Measurements from ENCODE around the gene CALM3. TPM values are rescaled to one million over a fixed set of nuclear protein-coding genes. Genes with fewer than 3 reads are reported as not detected.

The CALM3 gene
- polyA plus RNA-seq, 1 donor (not counting 4 experiments of a cell fraction or from before 2014, with no cell fraction given): 411 TPM

- no peak for DNase-seq (ENCODE audit: low read depth, low spot score)
- peaks cover 0 to 6% of the 10 kb centered on the region in 2 experiments for H3K36me3 ChIP-seq (ENCODE audit: control insufficient read depth in 2 of 2, extremely low read depth in 1 of 2, insufficient read depth in 2 of 2, low read length in 2 of 2)
- dilution Hi-C loops (cut with MboI; ENCODE audit: extremely low pct_ligation_motif_present, low sequenced_read_pairs): no loop called here
- no peak overlapping the region for H3K4me2 ChIP-seq (ENCODE audit: control insufficient read depth, extremely low read depth, insufficient read depth, low read depth, low read length)
- FAIRE-seq: no peak
- peaks cover 2% of the 10 kb centered on the region for H4K20me1 ChIP-seq (ENCODE audit: control insufficient read depth, extremely low read depth, insufficient read depth, low read length)
- H3K27ac ChIP-seq (ENCODE audit: control insufficient read depth, insufficient read depth, low read length): no peak overlapping the region
- H3K4me3 ChIP-seq (ENCODE audit: control insufficient read depth in 2 of 3, extremely low read depth in 1 of 3, insufficient read depth in 2 of 3, low read depth in 1 of 3, low read length in 3 of 3): no peak overlapping the region
- no peaks in the 10 kb centered on the region for H3K9me1 ChIP-seq (ENCODE audit: control insufficient read depth, extremely low read depth, insufficient read depth, low read length)
- no peak overlapping the region for H3K9ac ChIP-seq (ENCODE audit: control insufficient read depth, extremely low read depth, insufficient read depth, low read length)
- no peaks in the 10 kb centered on the region for H3K9me3 ChIP-seq (ENCODE audit: control insufficient read depth, low read depth, low read length)
- no peak for TF ChIP-seq EZH2 (IDR thresholded peaks at IDR 0.05; ENCODE audit: low read length)
- no peak overlapping the region for H2AFZ ChIP-seq (ENCODE audit: control insufficient read depth, low read length)
- H3K27me3 ChIP-seq (ENCODE audit: control insufficient read depth, extremely low read depth, insufficient read depth, low read length): no peaks in the 10 kb centered on the region
- peaks cover 23% of the 10 kb centered on the region for H3K79me2 ChIP-seq (ENCODE audit: control insufficient read depth, insufficient read depth, low read length)
- peaks cover 11% of the 10 kb centered on the region for H3K4me1 ChIP-seq (ENCODE audit: control insufficient read depth, extremely low read depth, insufficient read depth, low read length)
Measured at GRCh38 chr19:46598372-46598917, 2.7 kb upstream of the CALM3 start.

- TF ChIP-seq, protein P1, sequence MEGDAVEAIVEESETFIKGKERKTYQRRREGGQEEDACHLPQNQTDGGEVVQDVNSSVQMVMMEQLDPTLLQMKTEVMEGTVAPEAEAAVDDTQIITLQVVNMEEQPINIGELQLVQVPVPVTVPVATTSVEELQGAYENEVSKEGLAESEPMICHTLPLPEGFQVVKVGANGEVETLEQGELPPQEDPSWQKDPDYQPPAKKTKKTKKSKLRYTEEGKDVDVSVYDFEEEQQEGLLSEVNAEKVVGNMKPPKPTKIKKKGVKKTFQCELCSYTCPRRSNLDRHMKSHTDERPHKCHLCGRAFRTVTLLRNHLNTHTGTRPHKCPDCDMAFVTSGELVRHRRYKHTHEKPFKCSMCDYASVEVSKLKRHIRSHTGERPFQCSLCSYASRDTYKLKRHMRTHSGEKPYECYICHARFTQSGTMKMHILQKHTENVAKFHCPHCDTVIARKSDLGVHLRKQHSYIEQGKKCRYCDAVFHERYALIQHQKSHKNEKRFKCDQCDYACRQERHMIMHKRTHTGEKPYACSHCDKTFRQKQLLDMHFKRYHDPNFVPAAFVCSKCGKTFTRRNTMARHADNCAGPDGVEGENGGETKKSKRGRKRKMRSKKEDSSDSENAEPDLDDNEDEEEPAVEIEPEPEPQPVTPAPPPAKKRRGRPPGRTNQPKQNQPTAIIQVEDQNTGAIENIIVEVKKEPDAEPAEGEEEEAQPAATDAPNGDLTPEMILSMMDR (optimal IDR thresholded peaks at IDR 0.05 in 1 of 3, IDR thresholded peaks at IDR 0.05 in 1 of 3, conservative IDR thresholded peaks at IDR 0.05 in 1 of 3; ENCODE audit: extremely low read depth in 1 of 3, insufficient read depth in 2 of 3, low read length in 3 of 3): no peak
- TF ChIP-seq EZH2 (IDR thresholded peaks at IDR 0.05; ENCODE audit: low read length): no peak
- H3K79me2 ChIP-seq (ENCODE audit: control insufficient read depth, insufficient read depth, low read length): peaks cover 37% of the 10 kb centered on the region
- dilution Hi-C loops (cut with MboI; ENCODE audit: extremely low pct_ligation_motif_present, low sequenced_read_pairs): no loop called here
- H3K27me3 ChIP-seq (ENCODE audit: control insufficient read depth, extremely low read depth, insufficient read depth, low read length): no peaks in the 10 kb centered on the region
- DNase-seq (ENCODE audit: low read depth, low spot score) (no peak), FAIRE-seq (no peak)
- peak overlapping the region; percentile 66 to 99 (median 81) for H3K4me3 ChIP-seq (ENCODE audit: control insufficient read depth in 2 of 3, extremely low read depth in 1 of 3, insufficient read depth in 2 of 3, low read depth in 1 of 3, low read length in 3 of 3)
- H2AFZ ChIP-seq (ENCODE audit: control insufficient read depth, low read length): peak overlapping the region; percentile 98
- H3K9me1 ChIP-seq (ENCODE audit: control insufficient read depth, extremely low read depth, insufficient read depth, low read length): no peaks in the 10 kb centered on the region
- H3K9ac ChIP-seq (ENCODE audit: control insufficient read depth, extremely low read depth, insufficient read depth, low read length): peak overlapping the region; percentile 100
- peaks cover 3% of the 10 kb centered on the region for H4K20me1 ChIP-seq (ENCODE audit: control insufficient read depth, extremely low read depth, insufficient read depth, low read length)
- H3K4me2 ChIP-seq (ENCODE audit: control insufficient read depth, extremely low read depth, insufficient read depth, low read depth, low read length): peak overlapping the region; percentile 85
- no peaks in the 10 kb centered on the region for H3K9me3 ChIP-seq (ENCODE audit: control insufficient read depth, low read depth, low read length)
- peaks cover 2 to 8% of the 10 kb centered on the region in 2 experiments for H3K36me3 ChIP-seq (ENCODE audit: control insufficient read depth in 2 of 2, extremely low read depth in 1 of 2, insufficient read depth in 2 of 2, low read length in 2 of 2)
- H3K4me1 ChIP-seq (ENCODE audit: control insufficient read depth, extremely low read depth, insufficient read depth, low read length): peaks cover 13% of the 10 kb centered on the region
- peak overlapping the region; percentile 100 for H3K27ac ChIP-seq (ENCODE audit: control insufficient read depth, insufficient read depth, low read length)
Measured at GRCh38 chr19:46599716-46600373, 1.3 kb upstream of the CALM3 start.
